Vagina (tissue), 2 donors: ENCODE measurements around the gene ARHGAP26. TPM values are rescaled to one million over a fixed set of nuclear protein-coding genes. Genes with fewer than 3 reads are reported as not detected.

ENCODE experiments used
- DNase-seq, 2 donors: peaks; one replicate each; pipeline ENCODE4 v3.0.0-alpha.2; 2017; ENCODE audit errors: extremely low spot score in 2 of 2
- H3K27ac ChIP-seq: fragments of 200-600 bp; sonication (generic); one replicate; pipeline ENCODE4 v1.5.1; 2019
- H3K27me3 ChIP-seq: fragments of 200-600 bp; sonication (generic); one replicate; pipeline ENCODE4 v1.5.1; 2019
- H3K36me3 ChIP-seq, 2 donors: fragments of 200-600 bp; sonication (generic); one replicate each; pipeline ENCODE4 v1.5.1; 2017 to 2019
- H3K4me1 ChIP-seq: fragments of 200-600 bp; sonication (generic); one replicate; pipeline ENCODE4 v1.5.1; 2019
- H3K4me3 ChIP-seq, 2 donors: fragments of 200-600 bp; sonication (generic); 1 replicate in 1 of 2; 2 replicates in 1 of 2; pipeline ENCODE4 v1.5.1; 2016 to 2019
- H3K9me3 ChIP-seq: fragments of 200-600 bp; sonication (generic); one replicate; pipeline ENCODE4 v1.5.1; 2019
- POLR2A ChIP-seq, 2 donors: fragments of 450-650 bp; IDR thresholded peaks; one replicate each; pipeline ENCODE4 v1.6.1; 2017; ENCODE audit warnings: antibody characterized with exemption in 2 of 2, mild to moderate bottlenecking in 2 of 2, moderate library complexity in 2 of 2
- POLR2AphosphoS5 ChIP-seq, 2 donors: sonication (generic); formaldehyde crosslinking; IDR thresholded peaks; one replicate each; pipeline ENCODE4 v1.9.0; 2017; ENCODE audit warnings: antibody characterized with exemption in 2 of 2, mild to moderate bottlenecking in 2 of 2, low read depth in 1 of 2; ENCODE audit not compliant: insufficient read depth in 1 of 2
- intact Hi-C: fragments of 100-400 bp; cut with DNase I; formaldehyde crosslinking; loops from one replicate; pipeline ENCODE4 v1.15.1; 2023
- total RNA-seq: library from RNA; depleted of rRNA; stranded (reverse); fragments of >200 nt; gene quantifications from one replicate; pipeline ENCODE4 v1.2.3, GENCODE V29; 2016
- TF ChIP-seq, protein P1 (sequence below), 3 experiments: fragments of 450-650 bp in 2 of 3; fragments of 200-600 bp in 1 of 3; sonication (generic) in 1 of 3; IDR thresholded peaks; one replicate each; pipeline ENCODE4 v1.5.1; 2017 to 2019; ENCODE audit warnings: antibody characterized with exemption in 3 of 3, mild to moderate bottlenecking in 2 of 3, moderate library complexity in 2 of 3

ARHGAP26 gene
- total RNA-seq, 1 donor from 2014 or later = 42.5 TPM

GRCh38 chr5:143177263-143177983 lies 407.2 kb downstream of the ARHGAP26 start:
- H3K27ac ChIP-seq = no peak overlapping the region

GRCh38 chr5:143179126-143179740 lies 409.1 kb downstream of the ARHGAP26 start:
- H3K27me3 ChIP-seq = no peaks in the 10 kb centered on the region
- no peak overlapping the region for H3K27ac ChIP-seq
- no peak for DNase-seq
- H3K4me1 ChIP-seq = peaks cover 18% of the 10 kb centered on the region
- intact Hi-C loops = no loop called here
- no peaks in the 10 kb centered on the region for H3K9me3 ChIP-seq
- TF ChIP-seq POLR2AphosphoS5 (IDR thresholded peaks at IDR 0.05; ENCODE audit: insufficient read depth in 1 of 2, low read depth in 1 of 2) (no peak), POLR2A (IDR thresholded peaks at IDR 0.05) (no peak)
- TF ChIP-seq, protein P1, sequence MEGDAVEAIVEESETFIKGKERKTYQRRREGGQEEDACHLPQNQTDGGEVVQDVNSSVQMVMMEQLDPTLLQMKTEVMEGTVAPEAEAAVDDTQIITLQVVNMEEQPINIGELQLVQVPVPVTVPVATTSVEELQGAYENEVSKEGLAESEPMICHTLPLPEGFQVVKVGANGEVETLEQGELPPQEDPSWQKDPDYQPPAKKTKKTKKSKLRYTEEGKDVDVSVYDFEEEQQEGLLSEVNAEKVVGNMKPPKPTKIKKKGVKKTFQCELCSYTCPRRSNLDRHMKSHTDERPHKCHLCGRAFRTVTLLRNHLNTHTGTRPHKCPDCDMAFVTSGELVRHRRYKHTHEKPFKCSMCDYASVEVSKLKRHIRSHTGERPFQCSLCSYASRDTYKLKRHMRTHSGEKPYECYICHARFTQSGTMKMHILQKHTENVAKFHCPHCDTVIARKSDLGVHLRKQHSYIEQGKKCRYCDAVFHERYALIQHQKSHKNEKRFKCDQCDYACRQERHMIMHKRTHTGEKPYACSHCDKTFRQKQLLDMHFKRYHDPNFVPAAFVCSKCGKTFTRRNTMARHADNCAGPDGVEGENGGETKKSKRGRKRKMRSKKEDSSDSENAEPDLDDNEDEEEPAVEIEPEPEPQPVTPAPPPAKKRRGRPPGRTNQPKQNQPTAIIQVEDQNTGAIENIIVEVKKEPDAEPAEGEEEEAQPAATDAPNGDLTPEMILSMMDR (IDR thresholded peaks at IDR 0.05) = no peak
- no peaks in the 10 kb centered on the region for H3K36me3 ChIP-seq
- H3K4me3 ChIP-seq = no peak overlapping the region

More at GRCh38 chr5:143177263-143177983, 407.2 kb downstream of the ARHGAP26 start:
- Histone ChIP-seq H3K36me3 (no peaks in the 10 kb centered on the region), H3K27me3 (no peaks in the 10 kb centered on the region), H3K9me3 (no peaks in the 10 kb centered on the region), H3K4me3 (no peak overlapping the region), H3K4me1 (peaks cover 12% of the 10 kb centered on the region)
- intact Hi-C loops = no loop called here
- no peak for DNase-seq
- TF ChIP-seq, protein P1 (IDR thresholded peaks at IDR 0.05) = no peak
- TF ChIP-seq POLR2A (IDR thresholded peaks at IDR 0.05) (no peak), POLR2AphosphoS5 (IDR thresholded peaks at IDR 0.05; ENCODE audit: insufficient read depth in 1 of 2, low read depth in 1 of 2) (peak in 1 of 2 donors; percentile 46)

- no peak for DNase-seq
- Histone ChIP-seq H3K4me1 (peaks cover 18% of the 10 kb centered on the region), H3K27me3 (no peaks in the 10 kb centered on the region), H3K36me3 (no peaks in the 10 kb centered on the region), H3K9me3 (no peaks in the 10 kb centered on the region), H3K4me3 (no peak overlapping the region), H3K27ac (no peak overlapping the region)
- TF ChIP-seq, protein P1 (IDR thresholded peaks at IDR 0.05) = no peak
- no peak for TF ChIP-seq POLR2AphosphoS5 (IDR thresholded peaks at IDR 0.05; ENCODE audit: insufficient read depth in 1 of 2, low read depth in 1 of 2)
- no peak for TF ChIP-seq POLR2A (IDR thresholded peaks at IDR 0.05)
- intact Hi-C loops = no loop called here
Observed at GRCh38 chr5:143180751-143181150, 410.6 kb downstream of the ARHGAP26 start.

GRCh38 chr5:143181173-143181572 lies 411.0 kb downstream of the ARHGAP26 start:
- TF ChIP-seq POLR2A (IDR thresholded peaks at IDR 0.05) = no peak
- no peak for TF ChIP-seq POLR2AphosphoS5 (IDR thresholded peaks at IDR 0.05; ENCODE audit: insufficient read depth in 1 of 2, low read depth in 1 of 2)
- TF ChIP-seq, protein P1 (IDR thresholded peaks at IDR 0.05) = no peak
- Histone ChIP-seq H3K4me3 (no peak overlapping the region), H3K4me1 (peaks cover 18% of the 10 kb centered on the region), H3K9me3 (no peaks in the 10 kb centered on the region), H3K27me3 (no peaks in the 10 kb centered on the region), H3K27ac (no peak overlapping the region), H3K36me3 (no peaks in the 10 kb centered on the region)
- no peak for DNase-seq
- intact Hi-C loops = no loop called here

DNA sequence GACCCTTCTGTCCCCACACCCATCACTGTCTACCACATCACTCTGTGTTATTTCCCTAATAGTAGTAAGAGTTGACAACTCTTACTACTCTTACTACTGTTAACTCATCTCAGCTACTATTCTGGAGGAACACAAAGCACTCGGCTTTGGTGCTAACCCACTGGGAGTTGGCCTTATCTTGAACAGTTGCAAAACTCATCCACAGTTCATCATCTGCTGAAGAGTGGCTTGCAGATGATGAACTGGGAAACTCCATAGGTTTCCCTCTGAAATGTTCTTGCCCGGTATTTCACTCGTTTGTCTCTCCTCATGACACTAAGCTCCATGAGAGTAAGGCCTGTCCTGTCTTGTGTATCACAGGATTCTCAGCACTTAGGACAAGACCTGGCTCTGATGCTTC lies 411.9 kb downstream of the ARHGAP26 start:
- no peaks in the 10 kb centered on the region for H3K36me3 ChIP-seq
- no peak overlapping the region for H3K4me3 ChIP-seq
- DNase-seq = no peak
- TF ChIP-seq POLR2AphosphoS5 (IDR thresholded peaks at IDR 0.05; ENCODE audit: insufficient read depth in 1 of 2, low read depth in 1 of 2) (no peak), POLR2A (IDR thresholded peaks at IDR 0.05) (no peak)
- TF ChIP-seq, protein P1 (IDR thresholded peaks at IDR 0.05) = no peak
- peaks cover 18% of the 10 kb centered on the region for H3K4me1 ChIP-seq
- intact Hi-C loops = no loop called here
- no peaks in the 10 kb centered on the region for H3K9me3 ChIP-seq
- no peak overlapping the region for H3K27ac ChIP-seq
- no peaks in the 10 kb centered on the region for H3K27me3 ChIP-seq
